Cerebellar nuclear complex (tissue), 1 donor: Measurements from ENCODE around the gene HASPIN.
"Not testable (repeated sequence)": the region's sequence is repeated elsewhere in the genome, so short reads cannot be mapped to it uniquely, and the experiment has no call there.

Experiments used
- DNase-seq, 2 experiments: peaks; one replicate each; lab custom pipeline; 2025; lab: John Stamatoyannopoulos, UW

The HASPIN gene

DNA sequence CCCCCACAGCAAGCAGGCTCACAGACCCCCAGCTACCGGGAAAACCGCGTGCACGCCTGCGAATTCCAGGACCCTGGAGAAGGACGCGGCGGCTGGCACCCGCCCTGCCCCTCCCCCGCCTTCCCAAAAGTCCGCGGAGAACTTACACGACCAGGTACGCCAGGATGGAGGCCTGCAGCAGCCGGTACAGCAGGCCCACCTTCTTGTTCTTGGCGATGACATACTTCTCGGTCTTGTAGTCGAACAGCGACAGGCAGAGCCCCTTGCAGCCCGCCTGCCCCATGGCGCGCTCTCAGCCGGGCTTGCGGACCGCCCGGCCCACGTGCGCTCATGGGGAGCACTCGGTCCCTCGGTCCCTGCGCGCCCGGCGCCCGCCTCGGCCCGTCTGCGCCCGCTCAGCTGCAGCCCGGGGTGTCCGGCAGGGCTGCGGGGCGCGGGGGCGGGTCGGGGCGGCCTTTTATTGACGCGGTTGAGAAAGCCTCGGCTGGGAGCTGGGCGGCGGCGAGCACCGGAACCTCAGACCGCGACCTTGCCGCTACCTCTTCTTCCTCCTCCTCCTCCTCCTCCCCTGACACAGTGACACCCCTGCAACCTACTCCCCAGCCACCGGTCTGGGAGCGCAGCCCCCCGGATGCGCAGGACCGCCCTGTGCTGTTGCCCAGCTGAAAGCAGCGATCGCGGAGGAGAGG is 27.8 kb upstream of the HASPIN start, which contains the start of gene P2RX5:
P2RX5 (minus strand) TSS at position 433 of the 689 bp plus-strand sequence; CDS start at position 283, 150 bp downstream.
- DNase-seq, result no peak

DNA sequence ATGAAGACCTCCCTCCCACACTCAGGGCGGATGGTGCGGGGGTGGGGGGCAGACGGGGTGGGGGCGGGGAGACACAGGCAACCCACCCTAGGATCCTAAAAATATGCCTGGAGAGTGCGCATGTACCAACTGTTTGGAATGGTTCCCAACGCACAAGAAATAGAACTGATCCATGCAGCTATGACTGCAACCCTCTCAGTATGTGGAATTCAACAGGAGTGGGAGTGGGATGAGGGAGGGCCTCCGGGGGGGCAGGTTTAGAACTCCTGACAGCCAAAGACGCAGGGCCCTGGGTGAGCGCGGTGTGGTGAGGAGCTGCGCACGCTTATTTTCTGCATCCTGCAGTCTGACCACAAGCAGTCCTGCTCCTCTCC is 26.6 kb upstream of the HASPIN start:
- DNase-seq, result no peak

DNA sequence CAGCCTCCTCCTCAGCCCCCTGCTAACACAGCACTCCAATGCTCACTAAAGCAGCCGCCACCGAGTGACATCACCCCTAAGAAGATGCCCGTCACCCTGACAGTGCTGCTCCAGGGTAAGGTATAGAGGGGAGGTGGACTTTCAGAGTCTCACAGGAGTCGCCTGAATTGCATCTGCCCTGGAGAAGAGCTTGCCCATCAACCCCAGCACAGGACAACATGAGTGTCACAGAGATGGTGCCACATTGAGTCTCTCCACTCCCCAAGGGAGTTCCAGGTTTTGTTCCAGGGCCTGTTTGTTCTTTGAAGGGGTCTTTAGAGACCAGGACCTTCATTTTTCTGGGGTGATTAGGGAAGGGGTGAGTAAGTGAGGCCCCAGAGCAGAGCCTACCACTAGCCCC is 25.6 kb upstream of the HASPIN start:
- DNase-seq, result no peak

DNA sequence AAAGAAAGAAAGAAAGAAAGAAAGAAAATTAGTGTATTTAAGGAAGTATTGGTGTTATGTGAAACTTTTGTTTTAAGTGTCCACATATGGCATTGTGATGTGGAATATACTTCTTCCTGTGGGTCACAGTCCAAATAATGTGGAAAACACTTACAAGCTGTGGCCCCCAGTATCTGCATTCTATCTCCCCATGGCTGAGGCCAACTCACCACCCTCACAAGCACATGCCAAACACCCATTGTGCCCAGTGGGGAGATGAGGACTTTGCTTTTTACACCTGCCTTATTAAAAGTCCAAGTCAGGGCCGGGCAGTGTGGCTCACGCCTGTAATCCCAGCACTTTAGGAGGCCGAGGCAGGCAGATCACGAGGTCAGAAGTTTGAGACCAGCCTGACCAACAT is 23.8 kb upstream of the HASPIN start:
- no peak for DNase-seq

DNA sequence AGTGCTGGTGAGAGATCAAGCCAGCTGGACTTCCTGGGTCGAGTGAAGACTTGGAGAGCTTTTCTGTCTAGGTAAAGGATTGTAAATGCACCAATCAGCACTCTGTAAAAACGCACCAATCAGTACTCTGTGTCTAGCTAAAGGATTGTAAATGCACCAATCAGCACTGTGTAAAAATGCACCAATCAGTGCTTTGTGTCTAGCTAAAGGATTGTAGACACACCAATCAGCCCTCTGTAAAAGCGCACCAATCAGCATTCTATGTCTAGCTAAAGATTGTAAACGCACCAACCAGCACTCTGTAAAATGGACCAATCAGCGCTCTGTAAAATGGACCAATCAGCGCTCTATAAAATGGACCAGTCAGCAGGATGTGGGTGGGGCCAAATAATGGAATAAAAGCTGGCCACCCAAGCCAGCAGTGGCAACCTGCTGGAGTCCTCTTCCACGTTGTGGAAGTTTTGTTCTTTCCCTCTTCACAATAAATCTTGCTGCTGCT is 21.6 kb upstream of the HASPIN start:
- not testable (repeated sequence) for DNase-seq

DNA sequence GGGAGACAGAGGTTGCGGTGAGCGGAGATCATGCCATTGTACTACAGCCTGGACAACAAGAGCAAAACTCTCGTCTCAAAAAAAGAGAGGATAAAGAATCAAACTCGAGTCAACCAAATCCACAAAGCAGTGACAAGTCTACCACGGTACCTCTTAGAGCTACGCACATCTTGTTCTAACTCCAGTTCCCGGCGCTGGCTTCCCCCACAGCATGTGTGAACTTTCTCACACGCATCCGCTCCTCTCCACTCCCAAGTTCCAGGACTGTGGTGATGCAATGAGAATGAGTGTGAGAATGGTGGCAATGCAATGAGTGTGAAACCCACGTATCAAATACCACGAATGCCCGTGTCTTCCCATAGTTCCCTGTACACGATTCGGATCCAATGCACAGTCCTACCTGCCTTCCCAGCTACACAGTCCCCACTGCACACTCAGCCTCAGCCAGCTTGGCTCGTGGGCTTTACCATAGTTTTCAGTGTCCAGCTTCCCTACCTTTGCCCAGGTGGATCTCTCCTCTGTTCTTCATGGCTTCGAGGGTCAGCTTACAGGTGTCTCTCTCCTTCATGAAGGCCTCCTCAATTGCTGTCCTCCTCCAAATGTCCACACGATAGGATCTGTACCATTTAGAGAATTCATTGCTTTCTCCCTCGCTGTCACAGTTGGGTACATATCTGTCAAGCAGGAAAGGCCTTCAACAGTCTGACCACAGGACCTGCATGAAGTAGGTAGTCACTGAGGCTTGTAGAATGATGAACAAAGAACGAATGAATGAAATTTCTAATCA is 18.6 kb upstream of the HASPIN start:
- no peak for DNase-seq

DNA sequence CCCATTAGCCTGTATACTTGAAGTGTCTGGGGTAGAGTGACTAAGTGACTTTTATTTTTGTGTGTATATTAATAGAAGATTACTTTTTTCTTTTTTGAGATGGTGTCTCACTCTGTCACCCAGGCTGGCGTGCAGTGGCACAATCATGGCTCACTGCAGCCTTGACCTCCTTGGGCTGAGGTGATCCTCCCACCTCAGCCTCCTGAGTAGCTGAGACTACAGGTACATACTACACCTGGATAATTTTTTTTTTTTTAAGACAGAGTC is 18.1 kb upstream of the HASPIN start:
- DNase-seq, result not testable (repeated sequence)

DNA sequence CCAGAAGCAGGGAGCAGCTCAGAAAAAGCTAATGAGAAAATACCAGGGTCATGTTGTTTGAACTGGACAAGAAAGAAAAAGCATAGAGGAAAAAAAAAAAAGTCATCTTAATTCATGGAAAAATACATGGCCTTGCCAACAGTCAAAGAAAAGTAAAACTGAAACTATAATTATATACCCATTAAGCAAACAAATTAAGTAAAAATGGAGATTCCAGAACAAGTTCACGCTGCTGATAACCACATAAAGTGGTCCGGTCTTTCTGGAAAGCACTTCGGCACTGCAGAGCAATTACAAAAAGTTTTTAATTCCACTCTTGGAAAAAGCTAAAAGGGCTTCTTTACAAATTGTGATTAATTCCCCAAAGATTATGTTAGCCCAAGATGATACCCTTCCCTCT is 15.3 kb upstream of the HASPIN start:
- DNase-seq, result no peak

DNA sequence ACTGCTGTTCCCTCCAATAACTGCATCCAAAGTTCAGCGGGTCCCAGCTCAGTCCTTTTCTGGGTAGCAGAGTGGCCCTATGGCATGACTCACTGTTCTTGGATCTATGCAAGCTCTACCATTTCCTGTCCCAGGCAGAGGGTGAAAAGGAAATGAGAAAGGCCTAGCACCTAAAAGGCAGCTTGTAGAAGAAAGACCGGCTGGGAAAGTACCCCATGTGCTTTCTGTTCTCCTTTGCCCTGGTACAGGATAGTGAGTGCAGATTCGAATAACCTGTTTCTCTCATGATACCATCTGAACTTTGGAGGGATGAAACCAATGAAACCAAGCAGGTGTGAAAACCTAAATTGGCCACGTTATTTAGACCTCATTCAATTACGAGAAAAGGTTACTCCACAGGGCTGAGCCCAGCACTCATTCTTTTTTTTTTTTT is 12.7 kb upstream of the HASPIN start:
- no peak for DNase-seq

DNA sequence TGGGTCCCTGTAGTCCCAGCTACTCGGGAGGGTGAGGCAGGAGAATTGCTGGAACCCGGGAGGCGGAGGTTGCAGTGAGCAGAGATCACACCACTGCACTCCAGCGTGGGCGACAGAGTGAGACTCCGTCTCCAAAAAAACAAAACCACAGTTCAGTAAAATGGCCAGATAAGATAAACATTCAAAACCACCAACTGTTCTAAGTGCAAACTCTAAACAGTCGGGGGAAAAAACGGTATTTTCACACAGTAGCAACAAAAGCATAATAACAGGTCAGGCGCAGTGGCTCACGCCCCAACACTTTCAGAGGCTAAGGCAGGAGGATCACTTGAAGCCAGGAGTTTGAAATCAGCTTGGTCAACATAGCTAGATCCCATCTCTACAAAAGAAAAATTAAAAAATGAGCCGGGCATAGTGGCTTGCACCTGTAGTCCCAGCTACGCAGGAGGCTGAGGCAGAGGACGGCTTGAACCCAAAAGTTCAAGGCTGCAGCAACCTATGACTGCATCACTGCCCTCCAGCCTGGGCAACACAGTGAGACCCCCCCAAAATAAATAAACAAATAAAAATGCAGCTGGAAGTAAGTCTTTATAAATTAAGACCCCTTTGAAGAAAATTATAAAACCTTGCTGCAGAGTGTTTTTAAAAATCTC is 10.8 kb upstream of the HASPIN start:
- DNase-seq, result no peak

DNA sequence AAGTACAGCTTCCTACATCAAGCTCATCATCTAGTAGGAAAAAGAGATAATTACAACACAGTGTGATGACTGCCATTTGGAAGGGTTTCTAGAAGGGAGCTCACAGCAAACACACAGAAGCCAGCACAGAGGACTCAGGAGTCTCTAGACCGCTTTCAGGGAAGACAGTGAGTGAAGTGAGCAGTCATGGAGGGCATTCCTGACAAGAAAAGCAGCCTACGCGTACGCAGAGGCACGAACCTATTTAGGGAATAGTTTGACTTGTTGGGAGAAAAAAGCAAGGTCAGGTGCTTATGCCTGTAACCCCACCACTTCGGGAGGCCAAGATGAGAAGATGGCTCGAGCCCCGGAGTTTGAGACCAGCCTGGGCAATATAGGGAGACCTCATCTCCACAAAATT is 8.4 kb upstream of the HASPIN start:
- DNase-seq, result no peak

DNA sequence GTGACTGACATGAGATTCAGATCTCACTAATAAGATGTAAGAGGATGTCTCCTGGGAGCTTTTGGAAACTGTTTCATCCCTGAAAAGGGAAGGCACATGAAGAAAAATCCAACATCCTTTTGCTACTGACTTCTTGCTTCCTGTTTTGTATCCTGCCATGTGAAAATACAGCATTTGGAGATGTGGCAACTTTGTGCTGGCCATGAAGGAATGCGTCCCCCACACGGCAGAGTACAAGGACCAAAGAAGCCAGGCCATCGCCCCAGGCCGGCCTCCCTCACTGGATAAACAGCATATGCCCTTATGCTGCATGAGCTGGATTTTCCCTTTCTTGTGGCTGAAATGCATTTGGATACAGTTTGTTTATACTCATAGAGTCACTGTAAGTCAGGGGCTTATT is 5.5 kb upstream of the HASPIN start:
- no peak for DNase-seq

DNA sequence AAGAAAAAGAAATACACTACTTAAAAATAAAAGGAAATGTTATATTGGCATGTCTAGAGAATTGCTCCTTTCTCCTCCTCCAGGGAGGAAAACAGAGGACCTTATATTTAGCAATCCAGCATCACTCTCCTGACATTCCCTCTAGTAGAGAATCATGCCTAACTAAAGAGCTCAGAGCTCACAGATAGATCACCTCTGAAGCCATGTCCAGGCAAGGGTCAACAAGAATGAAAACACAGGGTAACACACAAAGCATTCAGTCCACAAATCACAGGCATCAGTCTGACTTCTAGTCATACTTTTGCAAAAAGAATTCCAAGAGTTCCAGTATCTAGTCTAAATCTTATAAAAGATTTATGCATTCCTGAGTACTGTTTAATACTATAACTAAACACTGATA is 4.4 kb upstream of the HASPIN start:
- no peak for DNase-seq

DNA sequence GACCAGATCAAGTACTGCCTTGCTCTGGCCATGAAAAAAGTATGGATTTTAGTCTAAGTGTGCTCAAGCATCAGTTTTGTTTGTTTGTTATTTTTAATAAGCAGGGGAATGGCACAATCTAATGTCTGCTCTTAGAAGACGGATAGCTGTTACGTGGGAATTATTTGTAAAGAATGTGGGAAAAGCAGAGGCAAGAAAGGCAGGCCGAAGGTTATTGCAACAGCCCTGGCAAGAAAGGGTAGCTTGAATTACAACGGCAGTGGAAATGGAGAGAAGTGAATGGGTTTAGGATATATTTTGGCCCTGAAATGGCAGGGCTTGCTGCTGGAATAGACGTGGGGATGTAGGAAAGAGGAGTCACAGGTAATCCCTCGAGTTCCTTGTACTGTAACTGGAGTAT is 987 bp upstream of the HASPIN start:
- DNase-seq, result no peak

DNA sequence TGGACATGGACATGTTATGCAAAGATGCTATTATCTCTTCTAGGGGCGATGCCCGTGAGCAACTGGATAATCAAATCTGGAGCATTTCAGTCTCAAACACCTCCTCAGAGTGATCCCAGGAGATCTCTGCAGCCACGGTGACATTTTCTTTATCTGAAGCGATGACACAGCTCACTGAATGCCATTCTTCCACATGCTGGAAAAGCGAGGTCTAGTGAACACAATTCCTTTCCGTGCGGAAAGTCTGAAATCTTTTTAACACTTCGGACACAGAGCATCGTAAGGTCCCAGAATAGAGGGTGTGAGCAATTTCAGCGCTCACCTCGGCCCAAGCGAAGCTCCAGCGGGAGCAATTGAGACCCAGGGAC is 531 bp upstream of the HASPIN start:
- no peak for DNase-seq

DNA sequence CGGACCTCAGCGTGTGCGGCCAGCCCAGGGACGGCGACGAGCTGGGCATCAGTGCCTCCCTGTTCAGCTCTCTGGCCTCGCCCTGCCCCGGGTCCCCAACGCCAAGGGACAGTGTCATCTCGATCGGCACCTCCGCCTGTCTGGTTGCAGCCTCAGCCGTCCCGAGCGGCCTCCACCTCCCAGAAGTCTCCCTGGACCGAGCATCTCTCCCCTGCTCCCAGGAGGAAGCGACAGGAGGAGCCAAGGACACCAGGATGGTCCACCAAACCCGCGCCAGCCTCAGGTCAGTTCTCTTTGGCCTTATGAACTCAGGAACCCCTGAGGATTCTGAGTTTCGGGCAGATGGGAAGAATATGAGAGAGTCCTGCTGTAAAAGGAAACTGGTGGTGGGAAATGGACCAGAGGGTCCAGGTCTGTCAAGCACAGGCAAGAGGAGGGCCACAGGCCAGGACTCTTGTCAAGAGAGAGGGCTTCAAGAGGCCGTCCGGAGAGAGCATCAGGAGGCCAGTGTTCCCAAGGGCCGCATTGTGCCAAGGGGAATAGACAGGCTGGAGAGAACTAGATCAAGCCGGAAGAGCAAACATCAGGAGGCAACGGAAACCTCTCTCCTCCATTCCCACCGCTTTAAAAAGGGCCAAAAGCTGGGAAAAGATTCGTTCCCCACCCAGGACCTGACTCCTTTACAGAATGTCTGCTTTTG is 825 bp downstream of the HASPIN start:
- no peak for DNase-seq

DNA sequence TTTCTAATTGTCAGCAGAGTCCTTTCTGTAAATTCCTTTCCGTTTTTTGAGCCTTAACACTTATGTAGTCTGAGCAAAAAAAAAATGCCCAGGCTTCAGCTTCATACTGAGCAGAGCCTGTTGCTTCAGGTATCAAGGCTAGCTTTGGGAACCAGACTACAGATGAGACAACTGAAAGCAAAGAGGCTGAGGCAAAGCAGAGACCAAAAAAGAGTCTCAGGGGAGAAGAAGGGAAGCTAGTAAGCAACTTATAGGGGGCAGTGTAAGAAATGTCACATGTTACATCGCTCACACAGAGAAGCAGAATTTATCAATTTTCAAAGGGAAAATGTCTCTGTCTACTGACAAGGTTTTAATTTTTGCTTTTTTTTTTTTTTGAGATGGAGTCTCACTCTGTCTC is 3.3 kb downstream of the HASPIN start:
- no peak for DNase-seq

DNA sequence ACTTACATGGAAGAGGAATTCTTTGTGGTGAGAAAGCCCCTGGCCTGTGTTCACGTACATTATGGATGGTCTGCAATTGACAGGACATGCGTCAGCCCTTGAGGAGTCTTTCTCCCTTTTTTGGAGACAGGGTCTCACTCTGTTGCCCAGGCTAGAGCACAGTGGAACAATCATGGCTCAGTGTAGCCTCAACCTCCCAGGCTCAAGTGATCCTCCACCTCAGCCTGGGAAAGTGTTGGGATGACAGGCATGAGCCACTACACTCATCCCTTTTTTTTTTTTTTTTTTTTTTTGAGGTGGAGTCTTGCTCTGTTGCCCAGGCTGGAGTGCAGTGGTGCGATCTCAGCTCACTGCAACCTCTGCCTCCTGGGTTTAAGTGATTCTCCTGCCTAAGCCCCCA is 4.4 kb downstream of the HASPIN start:
- not testable (repeated sequence) for DNase-seq

DNA sequence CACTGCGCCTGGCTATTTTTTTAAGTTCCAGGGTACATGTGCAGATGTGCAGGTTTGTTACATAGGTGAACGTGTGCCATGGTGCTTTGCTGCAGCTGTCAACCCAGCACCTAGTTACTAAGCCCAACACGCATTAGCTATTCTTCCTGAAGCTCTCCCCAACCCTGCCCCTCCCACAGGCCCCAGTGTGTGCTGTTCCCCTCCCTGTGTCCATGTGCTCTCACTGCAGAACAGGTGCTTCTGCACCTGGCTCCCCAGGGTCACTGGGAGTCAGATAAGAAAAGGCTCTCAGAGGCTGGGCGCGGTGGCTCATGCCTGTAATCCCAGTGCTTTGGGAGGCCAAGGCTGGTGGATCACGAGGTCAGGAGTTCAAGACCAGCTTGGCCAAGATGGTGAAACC is 6.2 kb downstream of the HASPIN start:
- no peak for DNase-seq

DNA sequence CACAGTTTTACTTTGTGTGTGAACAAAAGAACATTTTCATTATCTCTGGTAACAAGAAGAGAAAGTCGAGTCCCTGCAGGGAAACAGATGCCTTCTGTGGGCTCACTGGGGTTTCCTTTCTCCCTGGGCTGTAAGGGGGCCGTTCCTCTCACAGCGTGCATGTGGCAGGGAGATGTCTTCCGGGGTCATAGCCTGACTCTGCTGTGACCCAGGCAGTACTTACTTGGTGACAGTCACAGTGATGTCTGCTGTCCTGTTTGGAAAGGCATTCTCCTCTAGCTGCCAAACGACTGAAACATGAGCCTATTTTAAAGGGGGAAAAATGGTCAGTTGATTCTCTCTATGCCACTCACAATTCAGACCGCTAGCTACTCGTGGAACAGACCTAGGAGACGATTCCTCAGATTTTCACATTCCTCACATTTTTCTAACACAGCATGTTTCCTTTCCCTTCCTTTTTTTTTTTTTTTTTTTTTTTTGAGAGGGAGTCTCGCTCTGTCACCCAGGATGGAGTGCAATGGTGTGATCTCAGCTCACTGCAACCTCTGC is 7.3 kb downstream of the HASPIN start:
- no peak for DNase-seq

DNA sequence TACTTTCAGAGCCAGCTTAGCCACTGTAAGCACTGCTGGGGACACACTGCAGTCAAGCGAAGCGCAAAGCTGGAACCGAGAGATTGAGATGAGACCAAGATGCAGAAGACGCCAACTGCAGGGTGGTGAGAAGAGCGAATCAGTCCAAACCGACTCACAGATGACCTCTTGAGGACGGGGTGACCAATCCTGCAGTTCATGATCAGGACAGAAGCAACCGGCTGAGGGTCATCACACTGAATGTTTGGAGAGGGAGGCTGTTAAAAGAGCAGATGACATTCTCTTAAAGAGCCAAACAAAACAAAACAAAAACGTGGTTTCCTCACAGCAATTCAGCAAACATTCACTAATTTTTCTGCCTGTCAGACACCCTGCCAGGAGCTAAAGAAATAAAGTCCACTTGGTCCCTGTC is 8.5 kb downstream of the HASPIN start:
- DNase-seq, result no peak

DNA sequence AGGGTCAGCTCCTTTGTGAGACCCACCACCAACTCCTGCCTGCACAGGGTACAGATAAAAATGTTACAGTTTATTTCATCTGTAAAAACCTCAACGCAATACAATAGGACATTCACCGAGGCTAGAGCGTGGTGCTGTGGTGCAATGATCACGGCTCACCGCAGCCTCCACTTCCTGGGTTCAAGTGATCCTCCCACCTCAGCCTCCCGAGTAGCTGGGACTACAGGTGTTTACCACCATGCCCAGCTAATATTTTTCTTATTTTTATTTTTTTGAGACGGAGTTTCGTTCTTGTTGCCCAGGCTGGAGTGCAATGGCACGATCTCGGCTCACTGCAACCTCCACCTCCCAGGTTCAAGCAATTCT is 11.2 kb downstream of the HASPIN start:
- not testable (repeated sequence) for DNase-seq
